Right renal cortex interstitium (tissue), 3 donors: ENCODE data around the gene FOXO6. TPM values are rescaled to one million over a fixed set of nuclear protein-coding genes. Genes with fewer than 3 reads are reported as not detected.

Source experiments
- polyA plus RNA-seq, 3 donors: library from polyadenylated mRNA; unstranded; fragments of 120-200 nt; gene quantifications; one replicate each; pipeline ENCODE4 v1.2.1, GENCODE V29; 2013; ENCODE audit not compliant: insufficient read length in 3 of 3

The FOXO6 gene
- polyA plus RNA-seq, 3 donors = 1.2 to 2.1 (median 1.5) TPM

Other genes starting within 250 kb of the FOXO6 start
- gene SCMH1, start 119.1 kb upstream of the FOXO6 start, polyA plus RNA-seq = 10 to 100 TPM; 35.6 to 37.8 (median 36.6) TPM
- 1 to 10 TPM; 2.1 to 4.0 (median 3.1) TPM for gene EDN2, start 123.2 kb downstream of the FOXO6 start, polyA plus RNA-seq